Endothelial cell (in vitro differentiated cells): ENCODE results near the gene TPD52L1. TPM values are rescaled to one million over a fixed set of nuclear protein-coding genes. Genes with fewer than 3 reads are reported as not detected.
A peak's percentile ranks its signal among the peaks of the same experiment; 100 is the strongest.

ENCODE experiments used
- DNase-seq: peaks from one replicate; pipeline ENCODE4 v3.0.0; 2021; ENCODE audit warnings: low spot score
- H3K27ac Mint-ChIP-seq: one replicate; pipeline ENCODE4 v1.8.0; 2021; ENCODE audit warnings: mixed read lengths, inconsistent platforms; ENCODE audit not compliant: unreplicated experiment
- H3K27me3 Mint-ChIP-seq: one replicate; pipeline ENCODE4 v1.8.0; 2021; ENCODE audit warnings: mild to moderate bottlenecking, moderate library complexity, mixed read lengths, inconsistent platforms; ENCODE audit not compliant: unreplicated experiment
- H3K36me3 Mint-ChIP-seq: one replicate; pipeline ENCODE4 v1.8.0; 2021; ENCODE audit warnings: mild to moderate bottlenecking, low read depth, mixed read lengths, inconsistent platforms; ENCODE audit not compliant: unreplicated experiment
- H3K4me1 Mint-ChIP-seq: one replicate; pipeline ENCODE4 v1.8.0; 2021; ENCODE audit warnings: mild to moderate bottlenecking, mixed read lengths, inconsistent platforms; ENCODE audit not compliant: unreplicated experiment
- H3K4me3 Mint-ChIP-seq: one replicate; pipeline ENCODE4 v1.8.0; 2021; ENCODE audit warnings: mild to moderate bottlenecking, mixed read lengths, inconsistent platforms; ENCODE audit not compliant: unreplicated experiment
- H3K9me3 Mint-ChIP-seq: one replicate; pipeline ENCODE4 v1.8.0; 2021; ENCODE audit warnings: mixed read lengths, inconsistent platforms; ENCODE audit not compliant: unreplicated experiment
- CTCF ChIP-seq: fragments of 200-600 bp; sonication (generic); IDR thresholded peaks from one replicate; pipeline ENCODE4 v1.5.0; 2021; ENCODE audit warnings: antibody characterized with exemption; ENCODE audit not compliant: unreplicated experiment
- total RNA-seq: library from RNA; stranded (reverse); fragmentation: NEBNext Ultra II Directional; extraction: Animal tissue kit (Norgen Biotek cat#: 25700); gene quantifications from one replicate; pipeline ENCODE4 v1.2.1, GENCODE V29; 2021; ENCODE audit not compliant: unreplicated experiment

The TPD52L1 gene
- total RNA-seq, 1 donor from 2014 or later: 118 TPM

DNA sequence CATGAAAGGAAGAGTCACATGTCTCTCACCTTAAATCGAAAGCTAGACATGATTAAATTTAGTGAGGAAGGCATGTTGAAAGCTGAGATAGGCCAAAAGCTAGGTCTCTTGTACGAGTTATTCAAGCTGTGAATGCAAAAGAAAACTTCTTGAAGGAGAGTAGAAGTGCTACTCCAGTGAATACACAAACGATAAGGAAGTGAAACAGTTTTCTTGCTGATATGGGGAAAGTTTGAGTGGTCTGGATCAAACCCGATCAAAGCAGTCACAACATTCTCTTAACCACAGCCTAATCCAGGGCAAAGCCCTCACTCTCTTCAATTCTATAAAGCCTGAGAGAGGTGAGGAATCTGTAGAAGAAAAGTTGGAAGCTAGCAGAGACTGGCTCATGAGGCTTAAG is 1.9 kb upstream of the TPD52L1 start:
- no peak for TF ChIP-seq CTCF
- Mint-ChIP-seq H3K4me3 (peak overlapping the region; percentile 19), H3K4me1 (peaks cover 17% of the 10 kb centered on the region), H3K9me3 (no peaks in the 10 kb centered on the region), H3K27me3 (peaks cover 4% of the 10 kb centered on the region), H3K36me3 (no peaks in the 10 kb centered on the region), H3K27ac (no peak overlapping the region)
- DNase-seq: no peak

DNA sequence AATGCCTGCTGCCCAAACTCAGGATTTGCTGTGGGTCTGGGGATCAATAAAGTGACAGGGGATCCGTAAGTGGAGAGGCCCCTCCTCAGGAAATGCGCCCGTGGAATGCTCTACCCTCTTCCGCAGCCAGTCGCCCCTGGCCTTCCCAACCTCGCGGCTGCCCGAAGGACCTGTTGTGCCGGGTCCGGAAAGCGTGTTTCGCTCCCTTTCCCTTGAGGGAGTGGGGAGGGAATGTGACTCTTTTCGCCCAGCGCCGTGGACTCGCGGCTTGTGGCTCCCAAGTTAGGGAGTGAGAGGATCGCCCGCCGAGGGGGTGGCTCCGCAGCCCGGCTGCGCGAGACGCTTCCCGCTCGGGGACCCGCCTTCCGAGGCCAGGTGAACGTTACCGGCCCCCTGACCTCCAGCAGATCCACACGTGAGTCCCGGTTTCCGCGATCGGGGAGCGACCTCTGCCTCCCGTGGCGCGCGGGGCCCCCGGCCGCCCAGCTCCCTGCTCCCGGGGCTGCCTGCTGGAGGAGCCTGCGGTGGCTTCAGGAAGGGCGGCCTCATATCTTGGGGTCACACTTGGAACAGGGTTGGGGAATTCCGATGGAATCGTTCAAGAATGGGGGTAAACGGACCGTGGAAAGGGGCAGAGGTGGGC is 666 bp downstream of the TPD52L1 start:
- Mint-ChIP-seq H3K27me3 (peaks cover 4% of the 10 kb centered on the region), H3K27ac (peak overlapping the region; percentile 86), H3K9me3 (no peaks in the 10 kb centered on the region), H3K36me3 (peaks cover 5% of the 10 kb centered on the region), H3K4me1 (peaks cover 20% of the 10 kb centered on the region), H3K4me3 (peak overlapping the region; percentile 96)
- DNase-seq: peak; percentile 55
- TF ChIP-seq CTCF: no peak

DNA sequence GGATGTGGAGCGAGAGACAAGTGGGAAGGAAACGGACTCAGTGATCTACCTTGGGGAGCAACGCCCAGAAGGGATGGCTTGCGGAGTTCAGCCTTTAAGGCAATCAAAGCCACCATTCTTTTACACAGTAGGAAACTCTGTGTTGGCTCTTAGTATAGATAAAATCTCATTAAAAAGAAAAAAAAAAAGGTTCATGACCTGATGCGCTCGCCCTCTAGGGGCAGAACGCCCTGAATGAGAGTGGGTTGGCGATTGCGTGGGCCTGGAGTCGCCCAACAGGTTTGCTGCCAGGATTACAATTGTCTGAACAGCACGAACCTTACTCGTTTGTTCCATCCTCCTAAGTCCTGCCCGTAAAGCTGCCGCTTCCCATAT is 1.2 kb downstream of the TPD52L1 start:
- Mint-ChIP-seq H3K9me3 (no peaks in the 10 kb centered on the region), H3K27me3 (peaks cover 4% of the 10 kb centered on the region), H3K4me3 (peak overlapping the region; percentile 96), H3K4me1 (peaks cover 20% of the 10 kb centered on the region), H3K36me3 (peaks cover 10% of the 10 kb centered on the region), H3K27ac (peak overlapping the region; percentile 86)
- peak; percentile 45 for DNase-seq
- peak; percentile 56 for TF ChIP-seq CTCF

DNA sequence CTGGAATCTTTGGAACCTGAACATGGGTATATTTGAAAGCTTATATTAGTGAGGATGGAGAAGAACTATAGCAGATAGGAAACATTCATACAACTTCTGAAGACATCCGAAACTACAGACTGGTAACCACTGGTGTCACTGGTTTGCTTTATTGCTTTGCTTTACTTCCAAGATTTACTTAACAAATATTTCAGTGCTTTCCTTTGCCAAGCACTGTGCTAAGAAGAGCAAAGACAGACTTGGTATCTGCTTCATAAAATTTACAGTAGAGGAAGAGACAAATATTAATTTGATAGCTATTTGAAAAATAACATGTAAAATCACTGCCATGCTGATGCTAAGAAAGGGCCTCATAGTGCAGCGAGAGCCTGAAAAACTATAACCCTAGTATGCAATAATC is 1.8 kb downstream of the TPD52L1 start:
- no peaks in the 10 kb centered on the region for H3K9me3 Mint-ChIP-seq
- no peak for DNase-seq
- peaks cover 15% of the 10 kb centered on the region for H3K36me3 Mint-ChIP-seq
- peaks cover 17% of the 10 kb centered on the region for H3K4me1 Mint-ChIP-seq
- H3K4me3 Mint-ChIP-seq: peak overlapping the region; percentile 96
- peak overlapping the region; percentile 74 for H3K27ac Mint-ChIP-seq
- peaks cover 4% of the 10 kb centered on the region for H3K27me3 Mint-ChIP-seq
- no peak for TF ChIP-seq CTCF

DNA sequence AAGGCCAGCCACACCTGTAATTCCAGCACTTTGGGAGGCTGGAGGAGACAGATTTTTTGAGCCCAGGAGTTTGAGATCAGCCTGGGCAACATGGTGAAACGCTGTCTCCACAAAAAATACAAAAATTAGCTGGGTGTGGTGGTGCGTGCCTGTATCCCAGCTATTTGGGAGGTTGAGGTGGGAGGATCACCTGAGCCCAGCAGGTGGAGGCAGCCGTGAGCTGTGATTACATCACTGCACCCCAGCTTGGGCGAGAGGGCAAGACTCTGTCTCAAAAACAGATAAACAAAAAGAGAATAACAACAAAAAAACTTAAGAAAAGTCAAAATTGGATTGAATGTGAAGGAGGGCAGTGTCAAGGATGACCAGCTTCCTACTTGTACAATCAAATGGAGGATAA is 2.9 kb downstream of the TPD52L1 start:
- no peak for TF ChIP-seq CTCF
- Mint-ChIP-seq H3K9me3 (no peaks in the 10 kb centered on the region), H3K27ac (no peak overlapping the region), H3K4me1 (peaks cover 17% of the 10 kb centered on the region), H3K27me3 (peaks cover 6% of the 10 kb centered on the region), H3K36me3 (peaks cover 25% of the 10 kb centered on the region), H3K4me3 (no peak overlapping the region)
- no peak for DNase-seq
